Type B pancreatic cell (in vitro differentiated cells): ENCODE measurements around the gene ARHGEF17. TPM values are rescaled to one million over a fixed set of nuclear protein-coding genes. Genes with fewer than 3 reads are reported as not detected.
A peak's percentile ranks its signal among the peaks of the same experiment; 100 is the strongest.

Source experiments
- DNase-seq: peaks from one replicate; pipeline ENCODE4 v3.0.0; 2021; ENCODE audit warnings: mixed read lengths; ENCODE audit not compliant: unreplicated experiment; ENCODE audit errors: extremely low spot score
- H3K27ac Mint-ChIP-seq: 2 replicates; pipeline ENCODE4 v1.8.0; 2021; ENCODE audit warnings: mild to moderate bottlenecking, mixed read lengths
- H3K27me3 Mint-ChIP-seq: 2 replicates; pipeline ENCODE4 v1.8.0; 2021; ENCODE audit warnings: mixed read lengths
- H3K36me3 Mint-ChIP-seq: 2 replicates; pipeline ENCODE4 v1.8.0; 2021; ENCODE audit warnings: mixed read lengths
- H3K4me1 Mint-ChIP-seq: one replicate; pipeline ENCODE4 v1.8.0; 2021; ENCODE audit warnings: mixed read lengths; ENCODE audit not compliant: unreplicated experiment
- H3K4me3 Mint-ChIP-seq: 2 replicates; pipeline ENCODE4 v1.8.0; 2021; ENCODE audit warnings: mild to moderate bottlenecking, mixed read lengths
- H3K9me3 Mint-ChIP-seq: 2 replicates; pipeline ENCODE4 v1.8.0; 2021; ENCODE audit warnings: mixed read lengths
- total RNA-seq: library from RNA; stranded (reverse); gene quantifications from 2 replicates; pipeline ENCODE4 v1.2.1, GENCODE V29; 2021; ENCODE audit warnings: low replicate concordance
- TF ChIP-seq, protein P1 (sequence below): fragments of 200-600 bp; sonication (generic); conservative IDR thresholded peaks from 2 replicates; pipeline ENCODE4 v1.5.0; 2021; ENCODE audit warnings: antibody characterized with exemption, mild to moderate bottlenecking

ARHGEF17 gene
- total RNA-seq, 1 donor from 2014 or later: 69.7 TPM

DNA sequence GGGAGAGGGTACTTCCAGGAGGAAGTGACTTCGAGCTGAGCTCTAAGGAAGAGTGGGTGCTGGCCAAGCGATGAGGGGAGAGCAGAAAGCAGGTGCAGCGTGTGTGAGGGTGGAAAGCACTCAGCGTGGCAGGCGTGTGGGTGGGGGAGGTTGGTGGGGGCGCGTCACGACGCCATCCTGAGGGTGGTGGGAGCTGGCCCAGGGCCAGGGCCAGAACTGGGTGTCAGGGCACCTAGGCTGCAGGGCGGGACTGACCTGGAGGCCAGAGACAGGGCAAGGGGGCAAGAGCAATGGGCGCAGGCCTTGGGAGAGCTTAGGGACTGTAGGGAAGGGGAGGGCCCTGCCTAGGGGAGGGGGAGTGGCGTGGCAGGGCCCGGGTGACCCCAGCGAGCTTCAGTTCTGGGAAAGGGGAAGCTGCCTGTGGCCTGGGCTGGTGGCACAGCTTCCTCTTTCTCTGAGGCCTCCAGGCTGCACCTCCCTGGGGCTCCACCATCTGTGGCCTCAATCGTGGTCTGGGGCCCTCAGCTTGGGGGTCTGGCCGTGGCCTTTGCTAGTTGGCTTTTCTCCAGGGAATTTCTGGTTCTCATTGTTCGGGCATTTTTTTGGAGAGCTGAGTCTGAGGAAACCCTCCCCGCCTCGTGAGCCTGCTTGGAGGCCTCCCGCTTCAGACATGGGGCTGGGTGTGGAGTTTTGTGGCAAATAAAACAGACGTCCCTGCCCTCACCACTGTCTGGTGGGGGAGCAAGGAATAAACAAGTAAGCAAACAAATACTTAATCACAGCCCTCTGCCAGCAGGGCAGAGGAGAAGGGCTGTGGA is 77.0 kb downstream of the ARHGEF17 start:
- DNase-seq: no peak
- Mint-ChIP-seq H3K9me3 (no peaks in the 10 kb centered on the region), H3K27me3 (no peaks in the 10 kb centered on the region), H3K4me1 (peaks cover 37% of the 10 kb centered on the region), H3K27ac (peak overlapping the region; percentile 66), H3K4me3 (no peak overlapping the region), H3K36me3 (no peaks in the 10 kb centered on the region)
- TF ChIP-seq, protein P1, sequence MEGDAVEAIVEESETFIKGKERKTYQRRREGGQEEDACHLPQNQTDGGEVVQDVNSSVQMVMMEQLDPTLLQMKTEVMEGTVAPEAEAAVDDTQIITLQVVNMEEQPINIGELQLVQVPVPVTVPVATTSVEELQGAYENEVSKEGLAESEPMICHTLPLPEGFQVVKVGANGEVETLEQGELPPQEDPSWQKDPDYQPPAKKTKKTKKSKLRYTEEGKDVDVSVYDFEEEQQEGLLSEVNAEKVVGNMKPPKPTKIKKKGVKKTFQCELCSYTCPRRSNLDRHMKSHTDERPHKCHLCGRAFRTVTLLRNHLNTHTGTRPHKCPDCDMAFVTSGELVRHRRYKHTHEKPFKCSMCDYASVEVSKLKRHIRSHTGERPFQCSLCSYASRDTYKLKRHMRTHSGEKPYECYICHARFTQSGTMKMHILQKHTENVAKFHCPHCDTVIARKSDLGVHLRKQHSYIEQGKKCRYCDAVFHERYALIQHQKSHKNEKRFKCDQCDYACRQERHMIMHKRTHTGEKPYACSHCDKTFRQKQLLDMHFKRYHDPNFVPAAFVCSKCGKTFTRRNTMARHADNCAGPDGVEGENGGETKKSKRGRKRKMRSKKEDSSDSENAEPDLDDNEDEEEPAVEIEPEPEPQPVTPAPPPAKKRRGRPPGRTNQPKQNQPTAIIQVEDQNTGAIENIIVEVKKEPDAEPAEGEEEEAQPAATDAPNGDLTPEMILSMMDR: no peak

DNA sequence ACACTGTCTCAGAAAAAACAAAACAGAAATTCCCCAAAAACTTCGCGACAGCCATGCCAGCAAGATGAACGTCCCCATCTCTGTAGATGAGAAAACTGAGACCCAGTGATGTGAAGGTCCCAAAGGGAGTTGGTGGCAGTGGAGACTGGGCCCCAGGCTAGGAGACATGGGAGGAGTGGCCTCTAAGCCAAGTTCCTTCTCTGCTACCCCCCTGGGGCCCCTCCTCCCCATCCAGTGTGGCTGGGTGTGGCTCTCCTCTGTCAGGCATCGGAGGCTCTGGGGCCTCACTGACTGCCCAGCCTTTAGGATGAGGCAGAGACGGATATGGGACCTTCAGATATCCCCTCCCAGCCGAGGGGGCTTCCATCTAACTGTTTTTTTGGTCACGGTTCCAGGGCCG is 77.9 kb downstream of the ARHGEF17 start:
- Mint-ChIP-seq H3K27ac (peak overlapping the region; percentile 66), H3K9me3 (no peaks in the 10 kb centered on the region), H3K27me3 (no peaks in the 10 kb centered on the region), H3K4me3 (no peak overlapping the region), H3K36me3 (no peaks in the 10 kb centered on the region), H3K4me1 (peaks cover 37% of the 10 kb centered on the region)
- DNase-seq: no peak
- TF ChIP-seq, protein P1: no peak

GRCh38 chr11:73386546-73386945 is 78.5 kb downstream of the ARHGEF17 start:
- H3K9me3 Mint-ChIP-seq: no peaks in the 10 kb centered on the region
- H3K27me3 Mint-ChIP-seq: no peaks in the 10 kb centered on the region
- no peak overlapping the region for H3K27ac Mint-ChIP-seq
- H3K4me3 Mint-ChIP-seq: no peak overlapping the region
- no peaks in the 10 kb centered on the region for H3K36me3 Mint-ChIP-seq
- peaks cover 37% of the 10 kb centered on the region for H3K4me1 Mint-ChIP-seq
- no peak for DNase-seq
- TF ChIP-seq, protein P1: no peak

DNA sequence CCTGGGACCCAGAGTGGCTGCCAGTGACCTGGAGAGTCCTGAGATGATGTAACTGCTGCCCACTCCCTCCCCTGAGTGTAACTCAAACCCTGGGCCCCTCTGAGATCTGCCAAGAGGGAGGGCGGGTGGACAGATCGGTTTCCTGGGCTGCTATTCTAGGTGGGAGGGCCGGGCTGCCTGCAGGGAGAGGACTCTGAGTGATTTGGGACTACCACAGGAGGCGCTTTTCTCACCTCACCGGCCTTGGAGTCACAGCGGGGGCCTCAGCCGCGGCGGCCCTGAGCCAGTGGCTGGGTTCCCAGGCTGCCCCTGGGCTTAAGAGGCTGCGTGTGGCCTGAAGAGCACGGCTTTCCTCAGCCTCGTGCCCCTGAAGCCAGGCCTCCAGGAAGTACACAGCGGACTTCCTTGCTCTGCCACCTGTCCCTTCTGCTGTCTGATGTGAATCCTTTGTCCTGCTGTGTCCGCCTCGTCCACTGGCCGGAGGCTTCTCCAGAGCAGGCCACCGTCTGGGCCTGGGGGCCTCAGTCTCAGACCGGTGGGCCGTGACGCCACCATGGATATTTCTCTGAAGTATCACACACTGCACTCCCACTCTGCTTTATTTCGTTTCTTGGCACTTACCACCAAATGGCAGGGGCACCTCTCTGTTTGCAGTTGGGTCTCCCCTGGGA is 79.7 kb downstream of the ARHGEF17 start:
- no peak for DNase-seq
- H3K27ac Mint-ChIP-seq: peak overlapping the region; percentile 58
- H3K4me1 Mint-ChIP-seq: peaks cover 37% of the 10 kb centered on the region

DNA sequence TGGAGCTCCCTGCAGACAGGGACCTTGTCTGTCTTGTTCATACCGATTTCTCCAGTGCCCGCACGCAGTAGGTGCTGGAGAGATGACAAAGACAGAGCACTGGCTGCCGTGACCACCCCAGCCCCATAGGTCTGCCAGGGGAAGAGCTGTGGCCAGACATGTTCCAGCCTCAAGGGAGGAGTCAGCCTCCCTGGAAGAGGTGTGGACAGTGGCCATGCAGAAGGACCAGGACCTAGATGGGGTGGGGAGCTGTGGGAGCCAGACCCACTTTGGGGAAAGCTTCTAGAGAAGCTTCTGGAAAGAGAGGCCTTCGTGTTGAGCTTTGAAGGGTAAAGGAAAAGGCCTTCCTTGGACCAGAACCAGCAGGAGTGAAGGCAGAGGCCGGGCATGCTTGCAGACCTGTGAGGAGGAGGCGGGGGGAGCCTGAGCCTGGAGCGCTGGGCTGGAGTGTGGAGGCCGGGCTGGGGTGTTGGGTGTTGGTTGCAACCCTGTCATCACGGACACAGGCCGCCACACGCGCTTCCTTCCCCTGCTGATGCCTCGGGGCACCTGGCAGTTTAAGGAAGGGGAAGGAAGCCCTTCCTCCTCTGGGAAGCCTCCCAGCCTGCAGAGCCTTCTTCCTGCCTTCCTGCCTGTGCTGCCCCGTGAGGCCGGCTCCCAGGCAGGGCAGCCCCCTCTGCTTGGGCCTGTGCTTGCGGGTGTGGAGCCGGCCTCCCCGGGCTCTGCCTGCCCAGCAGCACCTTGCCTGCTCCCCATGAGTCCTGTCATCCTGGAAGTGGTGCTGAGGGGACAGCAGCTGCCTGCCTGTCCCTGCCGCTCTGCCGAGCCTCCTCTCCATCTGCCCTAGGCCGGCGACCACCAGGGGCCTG is 80.4 kb downstream of the ARHGEF17 start:
- peaks cover 33% of the 10 kb centered on the region for H3K4me1 Mint-ChIP-seq
- H3K9me3 Mint-ChIP-seq: no peaks in the 10 kb centered on the region
- H3K27ac Mint-ChIP-seq: peak overlapping the region; percentile 58
- H3K4me3 Mint-ChIP-seq: no peak overlapping the region
- DNase-seq: no peak
- H3K27me3 Mint-ChIP-seq: no peaks in the 10 kb centered on the region
- H3K36me3 Mint-ChIP-seq: no peaks in the 10 kb centered on the region
- TF ChIP-seq, protein P1: no peak

More for the DNA sequence above, 79.7 kb downstream of the ARHGEF17 start:
- no peaks in the 10 kb centered on the region for H3K9me3 Mint-ChIP-seq
- H3K27me3 Mint-ChIP-seq: no peaks in the 10 kb centered on the region
- H3K36me3 Mint-ChIP-seq: no peaks in the 10 kb centered on the region
- TF ChIP-seq, protein P1: no peak
- no peak overlapping the region for H3K4me3 Mint-ChIP-seq
